HG02943 (cell line): ENCODE results near the gene NDUFAF7.
"Not testable (repeated sequence)": the region's sequence is repeated elsewhere in the genome, so short reads cannot be mapped to it uniquely, and the experiment has no call there.

Source experiments
- ATAC-seq: cut with Tn5 transposase; IDR thresholded peaks from one replicate; pipeline ENCODE4 v1.9.1; 2021; ENCODE audit warnings: mild to moderate bottlenecking, low read depth, moderate library complexity; ENCODE audit not compliant: unreplicated experiment

The NDUFAF7 gene, protein sequence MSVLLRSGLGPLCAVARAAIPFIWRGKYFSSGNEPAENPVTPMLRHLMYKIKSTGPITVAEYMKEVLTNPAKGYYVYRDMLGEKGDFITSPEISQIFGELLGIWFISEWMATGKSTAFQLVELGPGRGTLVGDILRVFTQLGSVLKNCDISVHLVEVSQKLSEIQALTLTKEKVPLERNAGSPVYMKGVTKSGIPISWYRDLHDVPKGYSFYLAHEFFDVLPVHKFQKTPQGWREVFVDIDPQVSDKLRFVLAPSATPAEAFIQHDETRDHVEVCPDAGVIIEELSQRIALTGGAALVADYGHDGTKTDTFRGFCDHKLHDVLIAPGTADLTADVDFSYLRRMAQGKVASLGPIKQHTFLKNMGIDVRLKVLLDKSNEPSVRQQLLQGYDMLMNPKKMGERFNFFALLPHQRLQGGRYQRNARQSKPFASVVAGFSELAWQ

DNA sequence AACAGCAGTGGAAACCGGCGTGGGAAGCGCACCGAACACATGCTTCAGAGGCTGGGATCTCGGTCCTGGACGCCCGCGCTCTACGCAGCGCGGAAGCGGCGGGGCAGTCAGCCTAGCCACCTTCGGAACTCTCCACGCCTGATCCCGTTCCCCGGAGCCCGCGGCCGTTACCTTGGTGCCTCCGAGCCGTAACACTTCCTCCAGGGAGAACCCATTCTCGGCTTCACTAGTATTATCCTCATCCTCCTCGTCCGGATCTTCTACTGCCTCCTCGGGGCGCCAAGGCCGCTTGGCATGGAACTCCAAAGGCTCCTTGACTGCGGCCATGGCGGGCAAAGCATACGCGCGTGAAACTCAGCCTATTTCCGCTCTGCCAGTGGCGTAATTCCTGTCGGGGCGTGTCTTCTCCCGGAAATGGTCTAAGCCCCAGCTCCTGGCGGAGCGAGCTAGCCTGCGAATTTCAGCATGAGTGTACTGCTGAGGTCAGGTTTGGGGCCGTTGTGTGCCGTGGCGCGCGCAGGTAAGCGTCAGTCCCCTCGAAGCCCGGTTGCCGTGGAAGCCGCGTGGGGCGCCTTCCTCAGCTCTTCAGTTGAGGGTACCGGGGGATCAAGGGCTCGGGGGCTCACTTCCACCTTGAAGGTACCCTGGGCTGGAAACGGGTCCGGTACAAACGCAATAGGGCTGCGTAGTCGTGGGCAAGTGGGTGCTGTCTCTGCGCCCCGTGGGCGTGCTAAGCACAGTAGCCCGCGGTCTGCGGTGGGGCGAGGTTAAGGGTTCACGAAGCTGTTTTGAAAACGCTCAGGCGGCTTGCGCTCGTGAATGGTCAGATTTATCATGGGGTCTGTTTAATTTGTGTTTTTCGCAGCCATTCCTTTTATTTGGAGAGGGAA is at the start of gene NDUFAF7, which contains the start of gene CEBPZ:
Gene NDUFAF7, plus strand, starts transcription at position 418 of the 890 bp plus-strand sequence. Its CDS starts 48 bp downstream, at position 466.
Gene CEBPZ, minus strand, starts transcription at position 356 of the 890 bp plus-strand sequence. Its CDS starts 29 bp downstream, at position 327.
- peak; percentile 92 for ATAC-seq

DNA sequence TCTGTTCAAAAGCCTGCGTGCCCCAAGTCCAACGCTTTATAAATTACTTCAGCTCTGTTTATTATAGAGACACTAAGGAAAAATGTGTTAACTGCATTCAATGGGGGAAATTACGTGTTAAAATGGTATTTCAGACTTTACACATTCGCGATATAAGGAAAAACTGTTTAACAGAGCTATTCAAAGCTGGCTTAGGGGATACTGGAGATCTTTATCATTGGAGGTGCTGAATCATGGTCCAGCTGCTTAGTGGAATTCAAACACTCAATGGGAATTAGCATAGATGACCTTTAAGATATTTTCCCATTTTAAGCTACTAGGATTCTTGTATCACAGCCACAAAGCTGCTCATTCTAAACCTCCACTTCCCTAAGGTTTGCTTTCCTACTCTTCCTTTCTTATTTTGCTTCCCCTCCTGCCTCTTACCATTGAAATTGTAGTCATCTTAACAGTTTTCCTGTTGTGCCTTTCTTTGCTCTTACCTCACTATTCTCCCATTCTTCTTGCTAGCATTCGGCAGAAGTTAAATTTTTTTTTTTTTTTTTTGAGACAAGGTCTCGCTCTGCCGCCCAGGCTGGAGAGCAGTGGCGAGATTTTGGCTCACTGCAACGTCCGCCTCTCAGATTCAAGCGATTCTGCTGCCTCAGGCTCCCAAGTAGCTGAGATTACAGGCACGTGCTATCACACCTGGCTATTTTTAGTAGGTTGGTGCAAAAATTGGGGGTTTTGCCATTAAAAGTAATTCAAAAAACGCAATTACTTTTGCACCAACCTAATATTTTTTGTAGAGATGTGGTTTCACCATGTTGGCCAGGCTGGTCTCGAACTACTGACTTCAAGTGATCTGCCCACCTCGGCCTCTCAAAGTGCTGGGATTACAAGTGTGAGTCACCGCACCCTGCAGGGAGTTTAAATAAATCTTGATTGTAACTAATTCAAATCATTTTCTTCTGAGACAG is 49.5 kb upstream of the NDUFAF7 start:
- ATAC-seq = no peak

DNA sequence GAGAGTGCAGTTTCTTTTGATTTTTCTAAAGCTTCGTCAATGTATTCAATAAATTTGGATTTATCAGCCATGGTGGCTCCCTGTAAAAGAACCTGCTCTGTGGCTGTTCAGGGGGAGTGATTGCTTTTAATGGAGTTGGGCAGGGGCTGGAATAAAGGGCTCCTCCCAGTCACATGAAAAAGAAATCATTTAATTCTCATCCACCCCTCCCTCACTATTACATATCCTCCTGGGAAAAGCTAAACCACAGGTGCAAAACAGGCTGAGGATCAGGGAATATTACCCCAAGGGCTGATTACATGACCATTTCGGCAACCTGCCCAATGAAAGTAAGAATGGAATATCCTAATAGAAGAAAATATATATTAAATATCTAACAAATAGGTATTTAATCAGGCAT is 42.9 kb upstream of the NDUFAF7 start, which contains the start of gene SULT6B1:
Gene SULT6B1, minus strand, starts transcription at position 101 of the 400 bp plus-strand sequence. Its CDS starts 30 bp downstream, at position 71.
- ATAC-seq = no peak

DNA sequence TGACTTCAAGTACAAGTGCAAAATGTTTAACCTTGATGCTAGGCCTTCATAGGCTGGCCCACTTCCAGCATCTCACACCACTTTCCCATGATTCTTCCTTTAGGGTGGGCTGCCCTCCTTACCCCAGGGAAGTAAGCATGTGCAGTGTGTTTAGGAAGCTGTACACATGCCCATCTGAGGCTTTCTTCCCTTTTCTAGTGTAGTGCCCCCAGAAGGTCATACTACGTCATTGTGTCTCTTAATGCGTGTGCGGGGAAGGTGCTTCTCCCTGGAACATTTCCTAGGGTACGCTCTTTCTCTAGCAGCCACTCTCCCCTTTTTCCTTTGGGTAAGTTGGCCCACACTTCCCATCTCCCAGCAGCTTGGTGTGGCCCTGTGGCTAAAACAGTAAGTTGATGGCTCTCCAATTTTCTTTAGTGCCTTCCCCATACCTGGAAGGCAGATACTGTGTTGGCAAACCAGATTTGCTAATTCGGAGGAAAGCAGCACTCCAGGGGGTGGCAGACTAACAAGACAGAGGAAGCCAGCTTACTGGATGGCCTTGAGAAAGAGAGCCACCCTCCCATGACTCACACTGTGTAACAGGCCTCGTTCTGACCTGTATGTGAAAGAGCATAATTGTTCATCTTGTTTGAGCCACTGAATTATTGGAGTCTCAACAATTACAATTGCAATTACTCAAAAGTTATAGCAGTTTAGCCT is 41.9 kb upstream of the NDUFAF7 start:
- ATAC-seq = no peak

DNA sequence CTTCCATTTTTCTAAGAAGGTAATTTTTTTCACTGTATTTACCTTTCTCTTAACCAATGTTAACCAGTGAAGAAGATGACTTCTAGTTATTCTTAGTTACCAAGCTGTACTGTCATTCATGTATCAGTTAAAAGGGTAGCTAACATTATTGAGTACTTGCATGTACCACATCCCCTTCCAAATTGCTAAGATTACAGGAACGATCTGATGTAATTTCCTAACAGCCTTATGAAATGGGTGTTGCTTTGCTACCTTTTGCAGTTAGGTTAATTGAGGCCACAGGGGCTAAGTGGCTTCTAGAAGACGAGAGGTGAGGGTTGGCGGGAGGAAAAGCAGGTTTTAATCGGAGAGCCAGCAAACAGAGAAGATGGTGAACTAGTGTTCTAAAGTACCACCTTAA is 41.2 kb upstream of the NDUFAF7 start:
- ATAC-seq = no peak

DNA sequence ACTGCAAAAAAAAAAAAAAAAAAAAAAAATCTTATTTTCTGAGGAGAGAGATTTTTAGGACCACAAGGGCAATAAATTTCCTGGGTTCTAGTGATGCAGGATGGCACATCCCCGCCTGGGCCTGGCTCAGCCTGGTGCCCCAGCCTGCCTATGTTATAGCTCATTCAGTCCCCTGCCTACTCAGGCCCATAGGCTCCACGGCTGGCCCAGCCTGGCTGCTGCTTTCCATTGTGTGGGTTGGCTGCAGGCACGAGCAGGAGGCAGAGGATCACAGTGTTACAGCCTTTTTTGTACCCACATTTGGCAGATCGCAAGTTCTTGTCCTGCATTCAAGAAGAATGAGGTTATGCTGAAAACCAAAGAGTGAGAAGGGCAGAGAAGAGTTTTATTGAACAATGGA is 40.2 kb upstream of the NDUFAF7 start:
- no peak for ATAC-seq

DNA sequence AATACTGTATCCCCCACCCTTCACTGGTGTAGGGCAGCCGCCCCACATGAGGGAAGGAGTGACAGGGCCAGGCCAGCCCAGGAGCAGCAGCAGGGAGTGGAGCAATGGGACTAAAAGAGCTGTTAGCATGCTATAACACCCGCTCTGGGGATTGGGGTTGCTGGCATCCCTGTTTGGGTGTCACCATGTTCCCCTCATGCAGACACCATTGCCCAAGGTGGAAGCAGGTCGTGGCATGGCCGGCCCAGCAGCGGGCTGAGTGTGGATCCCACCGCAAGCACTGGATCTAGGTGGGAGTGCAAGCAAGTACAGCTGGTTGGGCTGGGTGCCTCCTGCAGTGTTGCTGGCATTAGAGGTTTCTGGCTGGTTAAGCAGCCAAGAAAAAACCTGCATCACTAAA is 39.7 kb upstream of the NDUFAF7 start:
- no peak for ATAC-seq

DNA sequence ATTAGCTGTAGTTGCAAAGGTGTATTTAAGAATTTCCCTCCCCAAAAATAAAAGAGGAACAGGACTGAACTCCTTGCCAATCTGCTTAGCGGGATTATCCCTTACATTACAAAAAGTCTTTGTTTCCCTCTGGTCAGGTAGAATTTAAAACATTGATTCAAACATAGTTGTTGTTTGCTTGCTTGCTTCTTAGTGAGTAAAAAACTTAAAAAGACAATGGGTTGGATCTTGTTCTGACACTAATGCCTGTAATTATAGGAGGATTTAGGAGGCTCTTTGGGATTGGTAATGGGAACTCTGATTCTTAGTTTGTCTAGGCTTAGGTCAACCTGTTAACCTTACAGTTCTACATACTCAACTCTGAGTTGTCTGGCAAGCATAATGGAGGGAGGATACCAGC is 38.9 kb upstream of the NDUFAF7 start:
- ATAC-seq = no peak

DNA sequence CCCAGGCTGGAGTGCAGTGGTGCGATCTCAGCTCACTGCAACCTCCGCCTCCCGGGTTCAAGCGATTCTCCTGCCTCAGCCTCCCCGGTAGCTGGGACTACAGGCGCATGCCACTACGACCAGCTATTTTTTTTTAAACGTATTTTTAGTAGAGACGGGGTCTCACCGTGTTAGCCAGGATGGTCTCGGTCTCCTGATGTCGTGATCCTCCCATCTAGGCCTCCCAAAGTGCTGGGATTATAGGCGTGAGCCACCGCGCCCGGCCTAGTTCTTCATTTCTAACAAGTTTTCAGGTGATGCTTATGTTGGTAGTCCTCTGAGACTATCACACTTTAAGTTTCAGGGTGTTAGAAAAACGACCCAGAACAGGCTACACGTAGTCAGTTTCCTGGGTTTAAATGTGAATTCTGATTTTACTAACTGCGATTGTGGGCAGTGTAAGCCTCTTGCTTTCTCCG is 35.6 kb upstream of the NDUFAF7 start:
- ATAC-seq = not testable (repeated sequence)

DNA sequence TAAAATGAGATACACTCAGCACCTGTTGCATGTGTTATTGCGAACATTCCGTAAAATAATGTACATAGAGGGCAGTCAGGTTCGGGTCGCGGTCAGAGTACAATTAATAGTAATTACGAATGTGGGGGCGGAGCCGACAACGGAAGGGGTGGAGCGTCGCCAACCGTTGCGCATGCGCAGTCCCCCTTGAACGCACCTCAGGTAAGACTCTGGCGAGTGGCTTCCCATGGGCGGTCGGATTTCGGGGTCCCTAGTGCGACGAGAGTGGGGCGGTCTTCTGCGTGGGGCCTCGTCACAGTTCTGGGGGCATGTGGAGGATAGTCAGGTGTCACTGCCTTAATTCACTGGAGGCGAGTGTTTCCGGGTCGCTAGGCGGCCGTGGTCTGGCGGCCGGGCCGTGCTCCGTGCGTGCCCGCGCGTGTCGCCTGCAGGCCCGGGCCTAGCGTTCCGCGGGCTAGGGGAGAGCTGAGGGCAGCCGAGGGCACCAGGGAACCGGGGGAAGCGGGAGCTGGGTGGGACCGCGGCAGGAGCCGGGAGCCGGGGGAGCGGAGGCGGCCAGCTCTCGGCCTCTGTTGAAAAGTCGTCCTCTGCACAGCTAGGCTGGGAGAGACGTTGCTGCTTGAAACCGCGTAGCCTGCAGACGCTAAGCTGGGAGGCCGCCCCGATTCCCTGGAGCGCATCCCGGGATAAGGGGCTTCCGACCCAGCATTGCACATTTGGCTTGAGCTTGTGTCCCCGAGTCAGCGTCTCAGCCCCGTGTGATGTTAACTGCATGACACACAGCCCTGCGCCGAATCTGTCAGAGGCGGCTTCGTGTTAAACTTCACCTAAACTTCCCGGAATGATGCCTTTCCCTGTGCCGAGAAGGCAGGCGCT is 34.9 kb upstream of the NDUFAF7 start, which contains the start of gene CEBPZOS:
Gene CEBPZOS, plus strand, starts transcription at position 177 of the 876 bp plus-strand sequence. CDS start 3,209 bp downstream, outside the sequence.
- ATAC-seq = peak; percentile 83

DNA sequence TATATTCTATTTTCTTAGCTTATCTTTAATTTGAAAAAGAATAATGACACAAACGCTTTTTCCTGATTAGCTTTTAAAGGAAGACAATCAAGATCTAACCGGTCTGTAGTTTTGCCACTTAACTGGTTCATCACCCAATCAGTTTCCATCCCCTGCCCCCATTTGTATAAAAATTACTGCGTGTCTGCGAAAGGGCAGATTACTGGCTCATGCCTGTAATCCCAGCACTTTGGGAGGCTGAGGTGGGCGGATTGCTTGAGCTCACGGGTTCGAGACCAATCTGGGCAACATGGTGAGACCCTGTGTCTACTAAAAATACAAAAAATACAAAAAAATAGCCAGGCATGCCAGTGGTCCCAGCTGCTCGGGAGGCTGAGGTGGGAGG is 32.8 kb upstream of the NDUFAF7 start:
- ATAC-seq = no peak

DNA sequence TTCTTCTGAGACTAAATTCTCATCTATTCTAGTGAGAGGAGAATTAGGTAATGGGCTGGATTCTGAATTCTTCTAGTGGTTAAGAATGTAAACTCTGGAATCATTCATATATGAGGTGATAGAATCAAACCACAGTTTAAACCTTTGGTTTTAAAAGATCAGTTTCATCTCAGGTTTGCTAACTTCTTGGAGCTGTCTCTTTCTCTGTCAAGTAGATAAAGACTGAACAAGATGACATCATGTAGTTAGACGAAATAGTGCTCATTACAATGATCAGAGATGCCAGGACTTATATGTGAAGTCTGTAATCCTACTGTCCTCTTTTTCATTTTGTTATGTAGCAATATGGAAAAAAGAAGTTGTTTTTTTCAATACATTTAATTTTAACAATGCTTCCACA is 30.2 kb upstream of the NDUFAF7 start:
- no peak for ATAC-seq

DNA sequence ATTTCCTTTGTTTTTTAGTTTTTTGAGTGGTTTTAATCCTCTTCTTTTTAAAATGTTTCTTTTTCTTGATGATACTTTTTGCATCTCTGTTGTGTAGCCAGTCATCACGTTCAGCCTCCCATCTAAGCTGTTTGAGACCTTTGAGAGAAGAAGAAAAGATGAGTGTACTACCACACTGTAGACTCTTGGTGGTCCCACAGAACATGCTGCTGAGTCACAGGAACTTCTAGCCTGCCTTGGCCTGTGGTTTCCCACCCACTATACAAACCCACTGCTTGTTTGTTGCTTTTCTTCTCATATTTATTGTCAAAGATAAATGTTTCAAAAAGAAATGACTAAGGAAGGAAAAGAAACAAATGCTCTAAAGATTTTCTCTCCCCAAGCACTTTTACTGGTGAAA is 29.7 kb upstream of the NDUFAF7 start:
- no peak for ATAC-seq

DNA sequence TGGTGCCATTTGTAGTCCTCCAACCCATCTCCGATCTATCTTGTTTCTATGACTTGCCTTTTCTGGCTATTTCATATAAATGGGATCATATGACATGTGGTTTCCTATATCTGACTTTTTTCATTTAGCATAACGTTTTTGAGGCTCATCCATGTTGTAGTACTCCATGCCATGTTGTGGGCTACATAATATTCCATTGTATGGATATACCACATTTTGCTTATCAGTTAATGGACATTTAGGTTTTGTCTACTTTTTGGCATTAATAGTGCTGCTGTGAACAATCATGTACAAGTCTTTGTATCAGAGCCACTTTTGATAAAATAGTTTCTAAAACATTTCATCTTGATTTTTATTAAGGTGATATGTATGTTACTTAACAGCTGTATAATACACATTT is 27.8 kb upstream of the NDUFAF7 start:
- ATAC-seq = no peak

DNA sequence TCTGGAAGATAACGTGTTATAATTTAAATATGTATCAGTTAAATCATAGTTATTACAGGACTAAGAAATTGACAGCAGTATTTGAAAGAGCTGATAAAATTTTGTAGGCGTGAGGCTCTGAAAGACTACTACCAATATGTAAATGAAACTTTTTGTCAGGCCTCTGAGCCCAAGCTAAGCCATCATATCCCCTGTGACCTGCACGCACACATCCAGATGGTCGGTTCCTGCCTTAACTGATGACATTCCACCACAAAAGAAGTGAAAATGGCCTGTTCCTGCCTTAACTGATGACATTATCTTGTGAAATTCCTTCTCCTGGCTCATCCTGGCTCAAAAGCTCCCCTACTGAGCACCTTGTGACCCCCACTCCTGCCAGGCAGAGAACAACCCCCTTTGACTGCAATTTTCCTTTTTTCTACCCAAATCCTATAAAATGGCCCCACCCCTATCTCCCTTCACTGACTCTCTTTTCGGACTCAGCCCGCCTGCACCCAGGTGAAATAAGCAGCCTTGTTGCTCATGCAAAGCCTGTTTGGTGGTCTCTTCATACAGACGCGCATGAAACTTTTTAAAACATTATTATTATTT is 26.3 kb upstream of the NDUFAF7 start:
- not testable (repeated sequence) for ATAC-seq

DNA sequence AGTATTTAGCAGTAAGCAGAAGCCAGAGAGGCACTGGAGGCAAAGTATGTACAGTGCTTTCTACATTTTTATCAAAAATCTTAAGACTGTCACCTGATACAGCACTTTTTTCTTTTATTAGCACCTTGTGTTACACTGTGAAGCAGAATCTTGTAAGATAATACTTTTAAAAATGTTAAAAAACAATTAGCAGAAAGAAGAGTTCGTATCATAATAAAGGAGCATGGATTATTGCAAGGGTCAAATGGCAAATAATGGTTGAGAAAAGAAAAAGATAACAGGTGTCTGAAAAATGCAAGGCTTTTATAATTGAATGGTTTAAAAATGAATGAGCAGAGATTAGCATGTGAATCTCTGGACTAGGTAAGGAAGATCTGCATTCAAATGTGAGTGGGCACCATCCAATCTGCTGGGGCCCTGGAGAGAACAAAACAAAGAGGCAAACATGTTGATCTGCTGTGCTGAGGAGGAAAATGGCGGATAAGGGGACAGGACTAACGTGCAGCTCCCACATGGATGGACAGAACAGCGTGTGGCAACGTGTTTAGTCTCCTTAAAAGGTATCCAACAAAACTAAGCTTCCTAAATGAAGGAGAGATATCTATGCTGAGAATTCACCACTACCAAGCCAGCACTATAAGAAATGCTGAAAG is 25.6 kb upstream of the NDUFAF7 start:
- no peak for ATAC-seq

DNA sequence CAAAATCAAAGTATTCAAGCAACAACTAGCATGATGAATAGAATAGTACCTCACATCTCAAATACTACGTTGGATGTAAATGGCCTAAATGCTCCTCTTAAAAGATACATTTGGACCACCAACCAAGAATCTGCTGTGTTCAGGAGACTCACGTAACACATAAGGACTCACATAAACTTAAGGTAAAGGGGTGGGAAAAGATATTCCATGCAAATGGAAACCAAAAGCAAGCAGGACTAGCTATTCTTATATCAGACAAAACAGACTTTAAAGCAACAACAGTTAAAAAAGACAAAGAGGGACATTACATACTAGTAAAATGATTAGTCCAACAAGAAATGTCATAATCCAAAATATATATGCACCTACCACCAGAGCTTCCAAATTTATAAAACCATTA is 24.7 kb upstream of the NDUFAF7 start:
- not testable (repeated sequence) for ATAC-seq
